Thoracic aorta endothelial cell (primary cell): ENCODE measurements around the gene JCHAIN. TPM values are rescaled to one million over a fixed set of nuclear protein-coding genes. Genes with fewer than 3 reads are reported as not detected.

Source experiments
- small RNA-seq: library from RNA; depleted of rRNA; stranded (forward); fragments of <200 nt; gene quantifications from one replicate; pipeline ENCODE3, GENCODE V24; 2012
- total RNA-seq: library from RNA; depleted of rRNA; stranded (reverse); fragments of >200 nt; gene quantifications from 2 replicates; pipeline ENCODE4 v1.2.3, GENCODE V29; 2012

The JCHAIN gene
- total RNA-seq: not detected in 2 replicates

DNA sequence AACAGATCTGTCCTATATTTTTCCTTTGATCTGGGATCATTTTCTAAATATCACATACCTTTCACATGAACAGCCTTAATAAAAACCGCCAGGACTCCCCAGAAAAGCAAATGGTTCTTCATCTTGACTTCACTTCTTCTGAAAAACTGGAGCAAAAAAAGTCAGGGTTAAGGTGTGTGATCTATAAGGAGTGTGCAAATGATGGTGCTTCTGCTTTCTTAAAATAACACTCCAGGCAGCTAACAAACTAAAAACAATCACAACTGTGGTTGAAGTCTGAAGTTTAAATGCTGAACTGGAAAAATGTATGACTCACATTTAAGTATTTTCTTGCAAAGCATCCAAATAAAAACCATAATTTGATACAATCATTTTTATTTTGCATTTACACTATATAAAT is at the start of gene JCHAIN:
Gene JCHAIN (minus strand): TSS at position 140 of the 400 bp plus-strand sequence. CDS start 18 bp downstream, at position 122.

DNA sequence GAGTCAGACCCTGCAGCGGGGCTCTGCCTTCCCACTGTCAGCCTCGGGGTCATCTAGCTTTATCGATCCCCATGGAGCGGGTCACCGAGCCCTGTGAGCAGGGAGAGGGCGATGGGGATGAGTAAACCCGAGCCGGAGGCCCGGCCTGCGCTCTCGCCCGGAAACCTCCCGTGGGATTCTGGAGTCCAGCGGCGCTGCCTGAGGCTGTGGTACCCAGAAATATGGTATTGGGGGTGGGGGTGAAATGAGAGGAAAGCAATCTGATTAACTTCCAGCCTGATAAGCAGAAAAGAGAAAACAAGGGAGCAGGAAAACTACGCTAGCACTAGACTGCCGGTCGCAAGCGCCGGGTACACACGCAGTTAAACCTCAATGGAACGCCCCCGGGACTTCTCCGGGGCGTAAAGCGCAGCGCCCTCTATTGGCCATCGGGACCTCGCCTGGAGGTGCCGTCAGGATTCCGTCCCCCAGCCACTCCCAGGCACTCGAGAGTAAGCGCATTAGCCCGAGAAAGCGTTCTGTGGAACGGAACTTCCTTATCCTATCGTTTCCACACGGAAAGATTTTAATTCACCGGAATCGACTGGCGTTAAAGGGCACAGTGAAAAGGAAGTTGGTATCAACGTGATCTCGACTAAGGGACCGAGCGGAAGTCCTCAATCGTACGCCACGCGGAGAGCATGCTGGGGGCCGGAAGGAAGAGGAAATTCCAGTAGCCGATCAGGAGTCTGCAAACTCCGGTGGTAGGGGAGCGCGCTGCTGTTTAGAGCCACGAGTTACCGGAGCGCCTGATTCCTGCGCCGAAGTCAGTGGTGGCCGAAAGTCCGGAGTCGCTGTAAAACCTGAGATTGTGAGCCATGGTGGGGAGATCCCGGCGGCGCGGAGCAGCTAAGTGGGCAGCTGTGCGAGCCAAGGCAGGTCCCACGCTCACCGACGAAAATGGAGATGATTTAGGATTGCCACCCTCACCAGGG is 21.8 kb upstream of the JCHAIN start, which contains the start of gene UTP3:
Gene UTP3 (plus strand): TSS at position 712 of the 974 bp plus-strand sequence. CDS start 146 bp downstream, at position 858.

DNA sequence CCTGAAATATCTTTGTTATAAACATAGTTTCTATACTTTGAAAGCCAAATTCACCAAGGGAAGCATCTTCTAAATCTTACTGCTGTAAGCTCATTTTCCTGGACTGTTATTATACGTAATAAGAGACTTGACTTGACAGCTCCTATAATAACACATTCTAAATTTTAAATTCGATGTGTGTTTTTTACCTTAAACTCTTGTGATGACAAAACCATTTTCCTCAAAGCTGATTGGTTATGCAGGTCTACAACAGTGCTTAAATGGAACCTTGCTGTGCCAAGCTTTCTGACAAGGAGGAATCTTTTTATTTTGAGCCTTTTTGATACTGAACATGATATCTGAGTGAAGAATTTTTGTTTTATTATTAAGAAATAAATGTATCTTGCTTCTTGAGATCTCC is 37.9 kb downstream of the JCHAIN start, which contains the start of gene ENAM:
Gene ENAM (plus strand): TSS at position 301 of the 400 bp plus-strand sequence. CDS start 757 bp downstream, outside the sequence.

Small RNA genes within 50 kb of the gene (small RNA-seq; reads per million reads assigned to genes)
- not detected for gene RNU6-520P
- 8.9 reads per million, percentile 91 among the genes with 10 or more reads in this experiment for gene RNU6-784P

Other genes starting within 250 kb of the JCHAIN start
- not detected in 2 replicates for gene MUC7, start 194.3 kb downstream of the JCHAIN start, total RNA-seq
- not detected in 2 replicates for gene AMTN, start 147.9 kb downstream of the JCHAIN start, total RNA-seq
- not detected in 2 replicates for gene AMBN, start 74.3 kb downstream of the JCHAIN start, total RNA-seq
- under 0.01 and 0.13 TPM in 2 replicates for gene ENAM, start 37.8 kb downstream of the JCHAIN start, total RNA-seq
- 32.3 and 34.7 TPM in 2 replicates for gene UTP3, start 22.0 kb upstream of the JCHAIN start, total RNA-seq
- 45.9 and 46.8 TPM in 2 replicates for gene RUFY3, start 55.5 kb upstream of the JCHAIN start, total RNA-seq
- 111 and 126 TPM in 2 replicates for gene GRSF1, start 173.4 kb upstream of the JCHAIN start, total RNA-seq
- 28.2 and 29.4 TPM in 2 replicates for gene MOB1B, start 235.9 kb upstream of the JCHAIN start, total RNA-seq